HG03442 (cell line): Measurements from ENCODE around the gene GPR158.
"Not testable (repeated sequence)": the region's sequence is repeated elsewhere in the genome, so short reads cannot be mapped to it uniquely, and the experiment has no call there.

ENCODE experiments used
- ATAC-seq: cut with Tn5 transposase; IDR thresholded peaks from one replicate; pipeline ENCODE4 v1.9.1; 2021; ENCODE audit warnings: mild to moderate bottlenecking, moderate library complexity; ENCODE audit not compliant: unreplicated experiment

GPR158 gene

DNA sequence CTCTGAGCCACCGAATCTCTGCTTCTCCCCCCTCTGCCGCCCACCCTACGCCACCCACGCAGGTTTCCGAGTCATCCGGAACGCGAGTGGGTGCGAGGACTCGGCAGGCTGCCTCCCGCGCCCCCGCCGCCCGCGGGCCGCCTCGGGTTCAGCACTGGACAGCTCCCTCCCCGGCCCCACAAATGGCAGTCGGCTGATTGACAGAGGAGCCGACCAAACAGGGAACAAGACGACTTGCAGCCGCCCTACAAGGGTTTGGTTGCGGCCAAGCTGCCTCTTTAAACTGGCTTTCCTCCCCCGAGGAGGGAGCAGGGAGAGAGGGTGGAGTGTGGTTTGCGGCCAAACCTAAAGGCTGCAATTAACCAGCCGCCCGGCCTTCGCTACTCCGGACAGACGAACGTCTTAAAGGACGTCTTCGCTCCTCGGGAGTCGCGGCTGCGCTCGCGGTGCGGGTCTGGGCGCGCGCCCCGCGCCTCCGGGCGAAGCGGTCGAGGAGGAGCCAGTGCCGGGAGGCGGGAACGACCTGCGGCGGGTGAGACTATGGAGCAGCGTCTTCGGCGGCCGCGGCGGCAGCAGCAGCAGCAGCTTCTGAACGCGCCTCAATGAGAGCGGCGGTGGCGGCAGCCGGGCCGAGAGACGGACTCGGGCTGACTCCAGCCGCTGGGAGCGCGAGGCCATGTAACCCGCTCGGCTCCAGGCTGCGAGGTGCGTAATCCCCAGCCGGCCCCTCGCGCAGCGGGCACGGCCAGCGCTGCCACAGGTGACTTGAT lies at the start of gene GPR158:
Gene GPR158, plus strand, starts transcription at position 541 of the 770 bp plus-strand sequence. CDS start 420 bp downstream, outside the sequence.
- ATAC-seq = peak; percentile 60

DNA sequence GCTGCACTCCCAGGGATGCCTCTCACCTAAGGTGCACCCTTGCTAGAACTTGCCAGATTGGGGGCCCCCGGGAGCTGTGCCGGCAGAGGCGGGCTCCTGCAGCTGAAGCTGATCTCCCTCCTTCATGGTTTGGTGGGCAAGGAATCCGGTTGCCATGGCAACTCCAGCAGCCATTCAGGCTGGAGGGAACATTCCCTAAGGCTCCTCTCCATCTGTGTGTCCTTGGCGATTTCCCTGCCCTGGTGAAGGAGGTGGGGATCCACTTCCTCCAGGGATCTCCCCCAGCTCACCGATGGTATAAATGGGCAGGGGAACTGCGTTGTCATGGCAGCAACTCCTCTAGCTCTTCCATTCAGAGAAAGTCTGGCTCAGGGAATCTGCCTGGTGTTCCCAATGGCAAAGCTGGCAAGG lies 49.6 kb upstream of the GPR158 start:
- no peak for ATAC-seq

GRCh38 chr10:25129592-25129991 lies 45.2 kb upstream of the GPR158 start:
- no peak for ATAC-seq

GRCh38 chr10:25130906-25131305 lies 43.9 kb upstream of the GPR158 start:
- no peak for ATAC-seq

DNA sequence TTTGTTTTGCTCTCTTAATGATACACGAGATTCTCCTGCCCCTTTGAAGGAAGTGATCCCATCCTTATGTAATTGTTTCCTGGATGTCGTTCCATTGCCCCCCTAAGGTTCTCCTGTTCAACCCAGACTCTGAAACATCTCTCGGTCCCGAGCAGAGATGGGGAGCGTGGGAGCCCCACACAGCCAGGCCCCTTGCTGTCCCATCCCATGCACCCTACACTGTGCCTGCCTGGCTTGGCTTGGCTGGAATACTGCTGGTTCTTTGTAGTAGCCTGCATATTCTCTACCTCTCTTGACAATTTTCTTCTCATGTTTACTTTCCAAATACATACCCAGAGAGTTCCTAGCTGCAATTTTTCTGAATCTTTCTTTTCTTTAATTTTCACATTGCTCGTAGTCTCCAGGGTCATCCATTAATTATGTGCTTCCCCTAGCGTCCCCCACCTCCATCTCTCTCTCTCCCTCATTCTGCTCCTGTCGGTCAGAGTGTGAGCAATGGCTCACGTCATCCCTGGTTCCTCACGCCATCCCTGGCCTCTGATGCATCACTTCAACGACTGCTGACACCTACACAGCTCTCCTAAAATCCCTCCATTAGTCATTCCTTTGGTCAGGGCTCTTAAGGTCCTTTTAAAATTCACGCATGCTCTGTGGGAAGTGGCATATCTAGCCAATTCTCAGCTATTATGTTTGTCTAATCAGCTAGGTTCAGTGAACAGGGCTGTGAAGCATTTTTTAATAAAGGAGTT lies 32.5 kb upstream of the GPR158 start:
- no peak for ATAC-seq

GRCh38 chr10:25157650-25158049 lies 17.2 kb upstream of the GPR158 start:
- no peak for ATAC-seq

DNA sequence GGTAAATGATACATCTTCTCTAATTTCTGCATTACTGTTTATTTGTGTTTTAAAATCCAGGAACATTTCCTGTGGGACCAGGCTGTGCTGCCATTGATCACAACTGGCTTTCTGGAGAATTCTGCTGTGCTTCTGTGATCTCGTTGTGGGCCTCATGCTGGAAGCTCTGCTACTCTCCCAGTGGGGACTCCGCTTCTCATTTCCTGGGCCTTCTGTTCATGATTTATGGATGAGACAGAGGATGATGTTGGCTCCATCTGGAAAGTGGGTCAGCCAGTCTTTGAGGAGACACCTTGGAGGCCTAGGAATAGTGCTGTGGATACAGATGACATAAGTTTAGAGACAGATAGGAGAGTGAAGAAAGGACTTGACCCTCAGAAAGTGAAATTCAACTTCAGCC lies 15.2 kb upstream of the GPR158 start:
- ATAC-seq = no peak

- ATAC-seq = no peak
These were observed 12.4 kb upstream of the GPR158 start for GRCh38 chr10:25162391-25162790.

GRCh38 chr10:25163464-25163863 lies 11.3 kb upstream of the GPR158 start:
- not testable (repeated sequence) for ATAC-seq

- ATAC-seq = no peak
These were observed 5.1 kb upstream of the GPR158 start for GRCh38 chr10:25169740-25170139.

GRCh38 chr10:25170627-25171026 lies 4.2 kb upstream of the GPR158 start:
- ATAC-seq = no peak

DNA sequence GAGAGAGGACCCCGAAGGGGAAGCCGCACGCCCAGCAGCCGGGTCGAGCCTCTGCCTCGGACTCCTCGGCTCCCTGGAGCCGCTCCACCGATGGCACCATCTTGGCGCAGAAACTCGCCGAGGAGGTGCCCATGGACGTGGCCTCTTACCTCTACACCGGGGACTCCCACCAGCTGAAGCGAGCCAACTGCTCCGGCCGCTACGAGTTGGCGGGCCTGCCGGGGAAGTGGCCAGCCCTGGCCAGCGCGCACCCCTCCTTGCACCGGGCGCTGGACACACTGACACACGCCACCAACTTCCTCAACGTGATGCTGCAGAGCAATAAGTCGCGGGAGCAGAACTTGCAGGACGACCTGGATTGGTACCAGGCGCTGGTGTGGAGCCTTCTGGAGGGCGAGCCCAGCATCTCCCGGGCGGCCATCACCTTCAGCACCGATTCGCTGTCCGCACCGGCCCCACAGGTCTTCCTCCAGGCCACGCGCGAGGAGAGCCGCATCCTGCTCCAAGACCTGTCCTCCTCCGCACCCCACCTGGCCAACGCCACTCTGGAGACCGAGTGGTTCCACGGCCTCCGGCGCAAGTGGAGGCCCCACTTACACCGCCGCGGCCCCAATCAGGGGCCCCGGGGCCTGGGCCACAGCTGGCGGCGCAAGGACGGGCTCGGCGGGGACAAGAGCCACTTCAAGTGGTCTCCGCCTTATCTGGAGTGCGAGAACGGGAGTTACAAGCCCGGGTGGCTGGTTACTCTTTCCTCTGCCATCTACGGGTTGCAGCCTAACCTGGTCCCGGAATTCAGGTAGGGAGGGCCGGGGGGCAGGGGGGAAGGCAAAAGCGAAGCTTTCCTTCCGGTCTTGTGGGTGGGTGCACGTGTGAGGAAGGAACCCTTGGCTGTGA lies 973 bp downstream of the GPR158 start:
- no peak for ATAC-seq

DNA sequence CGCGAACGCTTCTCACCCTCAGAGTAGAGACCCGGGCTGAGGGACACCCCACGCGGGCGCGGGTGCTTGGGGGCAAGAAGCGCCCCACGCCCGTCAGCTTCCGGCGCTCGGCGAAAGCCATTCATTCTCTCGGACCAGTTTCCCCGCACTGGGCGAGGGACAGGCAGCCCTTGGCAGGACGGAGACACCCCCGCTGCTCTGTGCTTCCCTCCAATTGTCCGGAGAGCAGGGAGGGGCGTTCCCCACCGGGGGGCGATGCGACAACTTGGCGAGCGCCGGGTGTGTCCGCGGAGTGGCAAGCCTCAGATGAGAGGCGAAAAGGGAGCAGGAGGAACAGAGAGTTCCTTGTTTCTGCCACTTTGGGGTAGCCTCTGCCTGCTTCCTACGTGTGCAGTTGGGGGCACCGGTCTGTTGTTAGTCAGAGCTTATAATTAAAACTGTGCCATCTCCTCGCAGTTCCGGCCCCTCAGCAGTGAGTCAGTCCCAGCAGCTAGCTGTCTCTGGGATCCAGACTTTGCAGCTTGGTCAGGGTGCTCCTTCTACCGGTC lies 1.7 kb downstream of the GPR158 start:
- ATAC-seq = no peak

DNA sequence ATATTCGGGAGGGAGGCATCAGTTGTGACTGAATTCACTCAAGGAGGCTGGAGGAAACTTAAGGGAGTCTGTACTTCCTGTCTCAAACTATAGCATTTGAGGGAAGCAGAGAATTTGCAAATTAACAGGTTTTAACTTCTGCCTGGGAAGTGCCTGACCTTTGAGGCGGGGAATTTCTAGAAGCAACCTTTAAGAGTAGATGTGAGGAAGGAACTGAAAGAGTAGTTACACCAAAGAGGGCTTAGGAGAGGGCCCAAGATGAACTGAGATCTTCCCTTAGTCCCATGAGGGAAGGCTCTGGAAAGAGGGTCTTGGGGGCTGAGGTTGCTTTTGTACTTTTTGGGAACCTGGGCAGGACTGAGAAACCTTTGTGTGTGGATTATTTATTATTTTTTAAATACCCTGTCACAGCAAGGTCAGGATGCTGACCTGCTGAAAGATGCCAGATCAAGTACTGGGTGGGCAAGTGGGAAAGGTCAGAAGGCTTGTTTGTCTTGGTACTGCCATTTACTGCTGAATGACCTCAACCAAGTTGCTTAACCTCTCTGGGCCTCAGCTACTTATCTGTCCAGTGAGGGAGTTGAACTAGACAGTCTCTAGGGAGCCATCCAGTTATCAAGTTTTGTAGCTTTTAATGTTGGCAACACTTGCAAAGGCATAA lies 2.4 kb downstream of the GPR158 start:
- no peak for ATAC-seq

- ATAC-seq = no peak
These were observed 2.9 kb downstream of the GPR158 start for GRCh38 chr10:25177754-25178135.

- no peak for ATAC-seq
These were observed 3.6 kb downstream of the GPR158 start for GRCh38 chr10:25178411-25178810.

DNA sequence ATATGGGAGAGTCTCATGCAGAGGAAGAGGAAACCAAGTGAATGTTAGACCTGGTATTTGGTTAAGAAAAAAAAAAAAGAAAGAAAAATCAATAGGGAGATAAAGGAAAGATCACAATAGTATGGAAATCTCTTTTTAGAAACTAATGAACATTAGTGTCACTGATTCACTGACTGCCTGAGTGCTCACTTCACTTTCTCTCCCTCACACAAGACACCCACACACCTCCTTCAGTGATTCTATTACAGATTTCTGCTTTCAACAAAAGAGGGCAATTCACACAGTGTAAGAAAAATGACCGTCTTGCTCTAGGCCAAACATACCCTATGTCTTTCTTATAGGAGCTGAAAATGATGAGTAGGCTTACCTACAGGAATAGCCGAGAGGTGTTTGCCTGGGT lies 6.0 kb downstream of the GPR158 start:
- no peak for ATAC-seq

DNA sequence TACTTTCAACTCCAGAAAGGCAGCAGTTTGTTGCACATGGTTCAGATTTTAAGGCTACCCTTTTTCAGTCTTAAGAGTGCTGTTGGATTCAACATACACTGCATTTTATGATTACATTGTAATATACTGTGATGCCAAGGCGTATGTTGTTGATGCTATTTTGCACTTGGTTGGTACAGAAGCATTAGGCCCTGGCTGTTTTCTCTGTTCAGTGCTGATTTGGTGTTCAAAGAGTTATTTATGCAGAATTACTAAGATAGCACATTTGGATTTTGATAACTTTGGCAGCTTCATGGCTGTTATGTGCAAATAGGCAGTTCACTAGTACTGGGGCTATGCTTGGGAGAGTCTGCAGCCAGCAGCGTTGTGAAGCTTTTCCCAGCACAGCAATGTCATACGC lies 7.8 kb downstream of the GPR158 start:
- no peak for ATAC-seq

GRCh38 chr10:25191162-25191895 lies 16.5 kb downstream of the GPR158 start:
- ATAC-seq = no peak

- no peak for ATAC-seq
These were observed 23.4 kb downstream of the GPR158 start for GRCh38 chr10:25198151-25198550.
